BJ (cell line): ENCODE results near the gene MATK. TPM values are rescaled to one million over a fixed set of nuclear protein-coding genes. Genes with fewer than 3 reads are reported as not detected.
A peak's percentile ranks its signal among the peaks of the same experiment; 100 is the strongest.

Experiments
- CTCF ChIA-PET: fragments of 350-600 bp; formaldehyde crosslinking; extraction: SDS; loops from one replicate; lab custom pipeline; 2021; ENCODE audit warnings: antibody characterized with exemption, inconsistent platforms; lab: Yijun Ruan, JAX
- POLR2A ChIA-PET: fragments of 300-600 bp; sonication (Branson Sonifier 250); formaldehyde crosslinking; extraction: SDS; loops from one replicate; lab custom pipeline; 2021; ENCODE audit warnings: antibody characterized with exemption; lab: Charles Lee
- DNase-seq: peaks from one replicate; pipeline ENCODE4 v3.0.0-alpha.2; 2011; ENCODE audit warnings: low read depth
- H3K27me3 ChIP-seq: 2 replicates; pipeline ENCODE4 v1.6.0; 2011; ENCODE audit warnings: low read length; ENCODE audit not compliant: control insufficient read depth, insufficient read depth
- H3K36me3 ChIP-seq: 2 replicates; pipeline ENCODE4 v1.5.1; 2011; ENCODE audit warnings: low read length; ENCODE audit not compliant: control insufficient read depth, insufficient read depth
- H3K4me3 ChIP-seq: 2 replicates; pipeline ENCODE4 v1.5.1; 2011; ENCODE audit warnings: low read depth, mild to moderate bottlenecking, control low read depth, low read length
- polyA plus RNA-seq: library from polyadenylated mRNA; depleted of rRNA; stranded (reverse); fragments of >200 nt; gene quantifications from 2 replicates; pipeline ENCODE4 v1.2.3, GENCODE V29; 2011
- TF ChIP-seq, protein P1 (sequence below): IDR thresholded peaks from 2 replicates; pipeline ENCODE4 v1.5.1; 2011; ENCODE audit warnings: low read depth, mild to moderate bottlenecking, control low read depth, inconsistent platforms, low read length, moderate library complexity; ENCODE audit not compliant: insufficient read depth

The MATK gene
- polyA plus RNA-seq, 1 experiment: not detected

GRCh38 chr19:3765121-3765520 is 21.1 kb downstream of the MATK start:
- POLR2A ChIA-PET: no interaction called here
- Histone ChIP-seq H3K36me3 (peaks cover 7% of the 10 kb centered on the region), H3K4me3 (no peak overlapping the region), H3K27me3 (no peaks in the 10 kb centered on the region)
- TF ChIP-seq, protein P1, sequence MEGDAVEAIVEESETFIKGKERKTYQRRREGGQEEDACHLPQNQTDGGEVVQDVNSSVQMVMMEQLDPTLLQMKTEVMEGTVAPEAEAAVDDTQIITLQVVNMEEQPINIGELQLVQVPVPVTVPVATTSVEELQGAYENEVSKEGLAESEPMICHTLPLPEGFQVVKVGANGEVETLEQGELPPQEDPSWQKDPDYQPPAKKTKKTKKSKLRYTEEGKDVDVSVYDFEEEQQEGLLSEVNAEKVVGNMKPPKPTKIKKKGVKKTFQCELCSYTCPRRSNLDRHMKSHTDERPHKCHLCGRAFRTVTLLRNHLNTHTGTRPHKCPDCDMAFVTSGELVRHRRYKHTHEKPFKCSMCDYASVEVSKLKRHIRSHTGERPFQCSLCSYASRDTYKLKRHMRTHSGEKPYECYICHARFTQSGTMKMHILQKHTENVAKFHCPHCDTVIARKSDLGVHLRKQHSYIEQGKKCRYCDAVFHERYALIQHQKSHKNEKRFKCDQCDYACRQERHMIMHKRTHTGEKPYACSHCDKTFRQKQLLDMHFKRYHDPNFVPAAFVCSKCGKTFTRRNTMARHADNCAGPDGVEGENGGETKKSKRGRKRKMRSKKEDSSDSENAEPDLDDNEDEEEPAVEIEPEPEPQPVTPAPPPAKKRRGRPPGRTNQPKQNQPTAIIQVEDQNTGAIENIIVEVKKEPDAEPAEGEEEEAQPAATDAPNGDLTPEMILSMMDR: no peak
- CTCF ChIA-PET: no interaction called here
- DNase-seq: no peak

GRCh38 chr19:3762501-3763459 is 23.4 kb downstream of the MATK start, which contains the start of gene MRPL54:
TSS of gene MRPL54 (plus strand) at chr19:3762682. CDS start at chr19:3762701, 19 bp downstream.
- TF ChIP-seq, protein P1: no peak
- Histone ChIP-seq H3K36me3 (peaks cover 11% of the 10 kb centered on the region), H3K4me3 (peak within 1 kb of the TSS; percentile 90), H3K27me3 (no peaks in the 10 kb centered on the region)
- DNase-seq: peak; percentile 90
- ChIA-PET CTCF (interaction anchor here (0.6 to 1.9 kb wide), 9 partner anchors 9 to 377 kb away, joined by 3 to 8 read pairs (median 4); partner anchors contain the start of gene RAX2), POLR2A (interaction anchor here (0.5 to 1.0 kb wide), 2 partner anchors 10 to 31 kb away, joined by 3 read pairs; no protein-coding TSS in a partner anchor)

DNA sequence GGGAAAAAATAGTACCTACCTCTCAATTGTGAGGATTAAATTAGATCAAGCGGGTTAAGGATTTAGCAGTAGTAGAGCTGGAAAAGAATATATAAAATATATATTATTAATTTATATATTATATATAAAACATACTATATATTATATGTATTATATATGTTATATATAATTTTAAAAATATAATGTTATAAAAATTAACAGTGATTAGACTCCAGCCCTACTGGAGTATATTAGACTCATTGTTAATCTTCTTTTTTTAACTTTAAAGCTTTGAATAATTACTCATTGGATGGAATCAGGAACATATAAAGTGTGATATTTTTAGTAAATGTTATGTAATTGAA is 24.1 kb downstream of the MATK start:
- no peak for DNase-seq
- POLR2A ChIA-PET: interaction anchor here (1.0 kb wide), 1 partner anchor 9 kb away, joined by 3 read pairs; no protein-coding TSS in a partner anchor
- Histone ChIP-seq H3K36me3 (peaks cover 10% of the 10 kb centered on the region), H3K4me3 (no peak overlapping the region), H3K27me3 (no peaks in the 10 kb centered on the region)
- TF ChIP-seq, protein P1: no peak
- CTCF ChIA-PET: interaction anchor here (0.6 to 1.9 kb wide), 5 partner anchors 9 to 100 kb away, joined by 3 to 8 read pairs (median 4); partner anchors contain the start of gene RAX2

GRCh38 chr19:3761382-3762129 is 24.6 kb downstream of the MATK start, which contains the start of gene APBA3:
TSS of gene APBA3 (minus strand) at chr19:3761692. CDS start at chr19:3760264, 1,428 bp downstream.
- POLR2A ChIA-PET: no interaction called here
- peak within 1 kb of the TSS; percentile 90 for H3K4me3 ChIP-seq

More at GRCh38 chr19:3761382-3762129, 24.6 kb downstream of the MATK start, which contains the start of gene APBA3:
- Histone ChIP-seq H3K36me3 (peaks cover 6% of the 10 kb centered on the region), H3K27me3 (no peaks in the 10 kb centered on the region)
- CTCF ChIA-PET: interaction anchor here (0.6 to 1.9 kb wide), 7 partner anchors 10 to 101 kb away, joined by 3 to 8 read pairs (median 4); partner anchors contain the start of gene RAX2
- TF ChIP-seq, protein P1: peak; percentile 75
- DNase-seq: peak; percentile 29
